Mucosa of descending colon (tissue), 3 donors: Measurements from ENCODE around the gene SHLD2. TPM values are rescaled to one million over a fixed set of nuclear protein-coding genes. Genes with fewer than 3 reads are reported as not detected.
"Not testable (repeated sequence)": the region's sequence is repeated elsewhere in the genome, so short reads cannot be mapped to it uniquely, and the experiment has no call there.

Experiments used
- ATAC-seq: fragments of 200-7000 bp; cut with Tn5 transposase; one replicate; pipeline ENCODE4 v1.9.1; 2020; ENCODE audit warnings: mild to moderate bottlenecking, moderate library complexity
- DNase-seq, 3 donors: peaks; one replicate each; pipeline ENCODE4 v3.0.0-alpha.2; 2020
- H3K36me3 ChIP-seq: fragments of 200-600 bp; one replicate; pipeline ENCODE4 v1.8.0; 2021; ENCODE audit warnings: low read depth, mild to moderate bottlenecking
- H3K4me1 ChIP-seq: fragments of 200-600 bp; one replicate; pipeline ENCODE4 v1.8.0; 2021; ENCODE audit warnings: low read depth, mild to moderate bottlenecking
- H3K4me3 ChIP-seq: fragments of 200-600 bp; one replicate; pipeline ENCODE4 v1.8.0; 2021; ENCODE audit warnings: mild to moderate bottlenecking
- H3K9me3 ChIP-seq: fragments of 200-600 bp; one replicate; pipeline ENCODE4 v1.8.0; 2021; ENCODE audit warnings: mild to moderate bottlenecking
- intact Hi-C, 2 donors: fragments of 100-400 bp; cut with DNase I in 1 of 2; cut with micrococcal nuclease in 1 of 2; formaldehyde crosslinking; loops; one replicate each; pipeline versions ENCODE4 v1.11.0 to v1.11.1; 2022; cut with DNase I, micrococcal nuclease
- total RNA-seq, 3 donors: library from RNA; stranded (reverse); fragmentation: NEBNext Ultra II Directional in 2 of 3; extraction: Animal tissue kit (Norgen Biotek cat#: 25700) in 2 of 3; gene quantifications; one replicate each; pipeline versions ENCODE4 v1.2.1 to v1.2.4, GENCODE V29; 2021 to 2023
- donor health status: DM: no; HTN: no; CAD: no; lungs with moderate emphysema.
- donor health status: DM: no; HTN: no; CAD: no.
- donor health status: DM: no; HTN: yes; CAD: no.

Gene SHLD2
- total RNA-seq, 3 donors from 2014 or later: 28.0 to 32.2 (median 28.7) TPM

- ATAC-seq, intact Hi-C loops, H3K4me3 ChIP-seq, DNase-seq, H3K4me1 ChIP-seq, H3K9me3 ChIP-seq, H3K36me3 ChIP-seq: not testable (repeated sequence)
Observed at GRCh38 chr10:87213806-87214205, 118.8 kb downstream of the SHLD2 start.

DNA sequence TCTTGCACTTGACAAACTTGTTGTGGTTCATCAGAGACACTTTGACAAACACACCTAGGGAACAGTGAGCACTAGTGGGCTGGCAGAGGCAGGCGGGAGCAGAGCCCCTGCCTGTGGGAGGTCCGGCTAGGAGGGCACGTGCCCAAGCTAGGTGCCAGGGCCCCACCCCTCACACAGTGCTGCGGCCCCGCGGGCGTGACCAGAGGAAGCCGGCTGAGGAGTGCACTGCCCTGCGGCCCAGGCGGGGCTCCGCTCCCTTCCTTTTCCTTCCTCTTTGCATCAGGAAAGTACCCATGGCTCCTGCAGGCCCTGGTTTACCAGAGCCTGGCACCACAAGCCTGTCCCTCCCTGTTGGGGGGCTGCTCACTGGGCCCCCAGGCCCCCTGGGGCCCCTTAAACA is 121.1 kb downstream of the SHLD2 start:
- H3K9me3 ChIP-seq, H3K36me3 ChIP-seq, H3K4me1 ChIP-seq, H3K4me3 ChIP-seq, intact Hi-C loops: not testable (repeated sequence)
- DNase-seq: peak; percentile 61 to 80 (median 79)
- peak; percentile 89 for ATAC-seq

- H3K36me3 ChIP-seq, DNase-seq, H3K9me3 ChIP-seq, H3K4me1 ChIP-seq, ATAC-seq, intact Hi-C loops, H3K4me3 ChIP-seq: not testable (repeated sequence)
Observed at GRCh38 chr10:87219370-87219769, 124.4 kb downstream of the SHLD2 start.

- H3K9me3 ChIP-seq, H3K36me3 ChIP-seq, intact Hi-C loops, H3K4me1 ChIP-seq, DNase-seq, H3K4me3 ChIP-seq, ATAC-seq: not testable (repeated sequence)
Observed at GRCh38 chr10:87222789-87223188, 127.8 kb downstream of the SHLD2 start.

- DNase-seq, intact Hi-C loops, ATAC-seq, H3K9me3 ChIP-seq, H3K4me3 ChIP-seq, H3K4me1 ChIP-seq, H3K36me3 ChIP-seq: not testable (repeated sequence)
Observed at GRCh38 chr10:87225148-87225547, 130.1 kb downstream of the SHLD2 start, which contains the start of gene NUTM2A. Gene NUTM2A (plus strand): TSS chr10:87225448. CDS start chr10:87225831, 383 bp downstream.

DNA sequence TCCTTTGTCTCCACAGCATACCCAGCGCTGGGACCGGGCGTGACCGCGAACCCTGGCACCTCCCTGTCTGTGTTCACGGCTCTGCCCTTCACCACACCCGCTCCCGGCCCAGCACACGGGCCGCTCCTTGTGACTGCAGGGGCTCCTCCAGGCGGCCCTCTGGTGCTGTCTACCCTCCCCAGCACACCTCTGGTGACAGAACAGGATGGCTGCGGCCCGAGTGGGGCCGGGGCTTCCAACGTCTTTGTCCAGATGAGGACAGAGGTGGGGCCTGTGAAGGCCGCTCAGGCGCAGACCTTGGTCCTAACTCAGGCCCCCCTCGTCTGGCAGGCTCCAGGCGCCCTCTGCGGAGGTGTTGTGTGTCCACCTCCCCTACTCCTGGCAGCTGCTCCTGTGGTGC is 133.2 kb downstream of the SHLD2 start:
- H3K4me3 ChIP-seq, intact Hi-C loops, H3K9me3 ChIP-seq, H3K4me1 ChIP-seq, ATAC-seq, H3K36me3 ChIP-seq: not testable (repeated sequence)
- peak in 1 of 3 donors; percentile 18 for DNase-seq

- H3K36me3 ChIP-seq, ATAC-seq, H3K4me3 ChIP-seq, intact Hi-C loops, H3K9me3 ChIP-seq, H3K4me1 ChIP-seq: not testable (repeated sequence)
- peak in 1 of 3 donors; percentile 48 for DNase-seq
Observed at GRCh38 chr10:87229211-87229610, 134.2 kb downstream of the SHLD2 start.

DNA sequence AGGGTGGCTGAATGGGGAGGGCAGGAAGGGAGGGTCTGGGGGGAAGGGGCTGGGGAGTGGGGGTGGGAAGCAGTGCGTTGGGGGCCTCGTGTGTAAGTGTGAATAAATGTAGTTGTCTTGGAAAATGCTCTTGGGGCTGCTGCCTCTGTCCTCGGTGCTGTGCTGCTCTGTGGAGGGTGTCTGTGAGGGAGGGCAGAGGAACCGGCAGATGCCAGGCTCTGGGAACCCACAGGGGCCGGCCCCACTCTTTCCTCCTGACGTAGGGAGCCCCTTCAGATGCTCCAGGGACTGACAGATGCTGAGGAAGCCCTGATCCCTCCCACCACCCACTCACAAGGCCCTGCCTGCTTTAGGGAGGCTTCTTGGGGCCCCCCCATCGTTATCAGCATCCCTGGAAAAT is 139.8 kb downstream of the SHLD2 start:
- H3K9me3 ChIP-seq, ATAC-seq, H3K36me3 ChIP-seq, H3K4me3 ChIP-seq, H3K4me1 ChIP-seq, DNase-seq, intact Hi-C loops: not testable (repeated sequence)

- ATAC-seq (peak; percentile 85), DNase-seq (peak in 1 of 3 donors; percentile 24)
- H3K4me3 ChIP-seq, intact Hi-C loops, H3K4me1 ChIP-seq, H3K9me3 ChIP-seq, H3K36me3 ChIP-seq: not testable (repeated sequence)
Observed at GRCh38 chr10:87237244-87237643, 142.2 kb downstream of the SHLD2 start.

- ATAC-seq, DNase-seq, H3K36me3 ChIP-seq, H3K4me1 ChIP-seq, intact Hi-C loops, H3K9me3 ChIP-seq, H3K4me3 ChIP-seq: not testable (repeated sequence)
Observed at GRCh38 chr10:87239346-87239808, 144.4 kb downstream of the SHLD2 start.

Other genes with a start within 250 kb of the SHLD2 start
- 10 to 100 TPM in 1 of 3 donors, 1 to 10 TPM in 2; 5.7 to 11.5 (median 8.3) TPM for gene MMRN2, start 137.6 kb upstream of the SHLD2 start, total RNA-seq
- 10 to 100 TPM in 1 of 3 donors, 1 to 10 TPM in 2; 2.9 to 22.1 (median 8.3) TPM for gene SNCG, start 136.6 kb upstream of the SHLD2 start, total RNA-seq
- gene ADIRF, start 126.7 kb upstream of the SHLD2 start, total RNA-seq: 100 to 1,000 TPM in 1 of 3 donors, 10 to 100 TPM in 2; 48.6 to 127 (median 90.6) TPM
- not detected for gene FAM25A, start 74.9 kb upstream of the SHLD2 start, total RNA-seq
- 100 to 1,000 TPM; 114 to 141 (median 131) TPM for gene GLUD1, start 363 bp upstream of the SHLD2 start, total RNA-seq
- gene NUTM2A, start 130.2 kb downstream of the SHLD2 start, total RNA-seq: 1 to 10 TPM; 1.3 to 2.4 (median 2.3) TPM